Hepatocyte (in vitro differentiated cells): Measurements from ENCODE around the gene NTRK1.

ENCODE experiments used
- CTCF ChIP-seq: fragments of 200-600 bp; sonication (generic); IDR thresholded peaks from 2 replicates; pipeline ENCODE4 v1.5.1; 2016; ENCODE audit warnings: antibody characterized with exemption, mild to moderate bottlenecking; ENCODE audit not compliant: poor library complexity
- EZH2 ChIP-seq: fragments of 200-600 bp; sonication (generic); IDR thresholded peaks from 2 replicates; pipeline ENCODE4 v1.6.1; 2016; ENCODE audit warnings: antibody characterized with exemption, mild to moderate bottlenecking, borderline replicate concordance

DNA sequence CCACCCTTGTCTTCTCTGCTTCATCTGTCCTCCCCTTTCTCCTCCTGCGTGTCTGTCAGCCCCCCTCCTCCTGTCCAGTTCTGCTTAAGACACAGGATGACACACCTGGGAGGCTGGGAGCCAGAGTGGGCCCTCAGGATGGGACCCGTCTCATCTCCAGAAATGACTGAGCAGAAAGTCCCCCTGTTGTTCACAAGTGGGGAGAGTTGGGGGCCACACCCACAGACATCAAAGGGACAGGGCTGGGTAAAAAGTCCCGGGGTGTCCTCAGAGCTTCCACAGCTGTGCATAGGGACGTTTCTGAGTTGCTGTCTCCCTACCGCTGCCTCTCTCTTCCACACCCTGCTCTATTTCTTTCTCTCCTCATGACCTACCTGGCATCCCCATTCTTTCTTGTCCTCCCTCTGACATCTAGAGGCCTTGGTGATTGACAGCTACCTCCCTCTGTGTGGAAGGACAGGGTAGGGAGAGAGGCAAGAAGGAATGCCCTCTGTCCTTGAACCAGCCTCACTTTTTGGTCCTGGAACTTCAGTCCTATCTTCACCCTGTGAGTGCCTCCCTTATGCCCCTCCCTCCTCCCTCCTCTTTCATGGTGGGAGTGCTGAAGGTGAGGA is 24.5 kb upstream of the NTRK1 start:
- TF ChIP-seq EZH2 (no peak), CTCF (no peak)
